Measurements from ENCODE around the gene MAGI2.

- TF ChIP-seq, protein P1, sequence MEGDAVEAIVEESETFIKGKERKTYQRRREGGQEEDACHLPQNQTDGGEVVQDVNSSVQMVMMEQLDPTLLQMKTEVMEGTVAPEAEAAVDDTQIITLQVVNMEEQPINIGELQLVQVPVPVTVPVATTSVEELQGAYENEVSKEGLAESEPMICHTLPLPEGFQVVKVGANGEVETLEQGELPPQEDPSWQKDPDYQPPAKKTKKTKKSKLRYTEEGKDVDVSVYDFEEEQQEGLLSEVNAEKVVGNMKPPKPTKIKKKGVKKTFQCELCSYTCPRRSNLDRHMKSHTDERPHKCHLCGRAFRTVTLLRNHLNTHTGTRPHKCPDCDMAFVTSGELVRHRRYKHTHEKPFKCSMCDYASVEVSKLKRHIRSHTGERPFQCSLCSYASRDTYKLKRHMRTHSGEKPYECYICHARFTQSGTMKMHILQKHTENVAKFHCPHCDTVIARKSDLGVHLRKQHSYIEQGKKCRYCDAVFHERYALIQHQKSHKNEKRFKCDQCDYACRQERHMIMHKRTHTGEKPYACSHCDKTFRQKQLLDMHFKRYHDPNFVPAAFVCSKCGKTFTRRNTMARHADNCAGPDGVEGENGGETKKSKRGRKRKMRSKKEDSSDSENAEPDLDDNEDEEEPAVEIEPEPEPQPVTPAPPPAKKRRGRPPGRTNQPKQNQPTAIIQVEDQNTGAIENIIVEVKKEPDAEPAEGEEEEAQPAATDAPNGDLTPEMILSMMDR (IDR thresholded peaks at IDR 0.05; ENCODE audit: extremely low read depth in 1 of 2, insufficient read depth in 1 of 2, low read depth in 1 of 2, low read length in 2 of 2), result no peak
- no peak for TF ChIP-seq EZH2 (IDR thresholded peaks at IDR 0.05; ENCODE audit: borderline replicate concordance, low read depth, low read length, severe bottlenecking)
Measured at GRCh38 chr7:78407031-78407430, 1046.4 kb downstream of the MAGI2 start.
